NCI-H460 (cell line): Measurements from ENCODE around the gene CDC42EP5. TPM values are rescaled to one million over a fixed set of nuclear protein-coding genes. Genes with fewer than 3 reads are reported as not detected.
"Not testable (repeated sequence)": the region's sequence is repeated elsewhere in the genome, so short reads cannot be mapped to it uniquely, and the experiment has no call there.

ENCODE experiments used
- DNase-seq: peaks from one replicate; pipeline ENCODE4 v3.0.0-alpha.2; 2016; ENCODE audit warnings: low read depth; ENCODE audit errors: extremely low read depth
- polyA plus RNA-seq: library from polyadenylated mRNA; depleted of rRNA; stranded (reverse); fragments of >200 nt; gene quantifications from 2 replicates; pipeline ENCODE4 v1.2.3, GENCODE V29; 2014; cell fraction: nucleus; rRNA removed
- total RNA-seq: library from RNA; depleted of rRNA; stranded (reverse); fragments of >200 nt; shearing (Covaris generic); gene quantifications from 2 replicates; pipeline ENCODE4 v1.2.3, GENCODE V29; 2014; rRNA removed

The CDC42EP5 gene
- 0.17 TPM in 1 of 2 replicates, not detected in the other for total RNA-seq
- not detected in 2 replicates for polyA plus RNA-seq

GRCh38 chr19:54473071-54473891 lies at the start of gene CDC42EP5:
Gene CDC42EP5, minus strand, starts transcription at chr19:54473296. Its CDS starts 7,749 bp downstream, at chr19:54465547.
- DNase-seq, result no peak

GRCh38 chr19:54521860-54522513 lies 48.9 kb upstream of the CDC42EP5 start:
- no peak for DNase-seq

GRCh38 chr19:54521022-54521859 lies 48.1 kb upstream of the CDC42EP5 start:
- no peak for DNase-seq

- DNase-seq, result no peak
These were observed 45.7 kb upstream of the CDC42EP5 start for GRCh38 chr19:54518844-54519243.

GRCh38 chr19:54517483-54517882 lies 44.4 kb upstream of the CDC42EP5 start:
- peak; percentile 39 for DNase-seq

- DNase-seq, result no peak
These were observed 42.1 kb upstream of the CDC42EP5 start for GRCh38 chr19:54515156-54515555.

GRCh38 chr19:54509200-54509940 lies 36.3 kb upstream of the CDC42EP5 start:
- not testable (repeated sequence) for DNase-seq

- DNase-seq, result not testable (repeated sequence)
These were observed 35.4 kb upstream of the CDC42EP5 start for GRCh38 chr19:54508487-54508886.

GRCh38 chr19:54507824-54508223 lies 34.7 kb upstream of the CDC42EP5 start:
- no peak for DNase-seq

GRCh38 chr19:54507038-54507717 lies 34.1 kb upstream of the CDC42EP5 start:
- DNase-seq, result not testable (repeated sequence)

- DNase-seq, result no peak
These were observed 33.0 kb upstream of the CDC42EP5 start for GRCh38 chr19:54506079-54506478.

GRCh38 chr19:54505542-54505941 lies 32.4 kb upstream of the CDC42EP5 start:
- not testable (repeated sequence) for DNase-seq

- DNase-seq, result no peak
These were observed 29.5 kb upstream of the CDC42EP5 start, which contains the start of gene LAIR2 for GRCh38 chr19:54502518-54503048. Gene LAIR2, plus strand, starts transcription at chr19:54502831. Its CDS starts 88 bp downstream, at chr19:54502919.

- not testable (repeated sequence) for DNase-seq
These were observed 25.3 kb upstream of the CDC42EP5 start for GRCh38 chr19:54498451-54498772.

GRCh38 chr19:54497747-54498450 lies 24.8 kb upstream of the CDC42EP5 start:
- DNase-seq, result not testable (repeated sequence)

- not testable (repeated sequence) for DNase-seq
These were observed 22.2 kb upstream of the CDC42EP5 start for GRCh38 chr19:54495284-54495683.

GRCh38 chr19:54493967-54494585 lies 21.0 kb upstream of the CDC42EP5 start:
- DNase-seq, result no peak

GRCh38 chr19:54493056-54493455 lies 20.0 kb upstream of the CDC42EP5 start:
- DNase-seq, result not testable (repeated sequence)
